Thoracic aorta (tissue), 2 donors: Measurements from ENCODE around the gene E2F4. TPM values are rescaled to one million over a fixed set of nuclear protein-coding genes. Genes with fewer than 3 reads are reported as not detected.

Source experiments
- ATAC-seq: fragments of 150-250 bp; one replicate; pipeline ENCODE4 v1.8.0; 2017; ENCODE audit warnings: low read depth; ENCODE audit not compliant: insufficient number of reproducible peaks, low FRiP score
- DNase-seq: peaks from one replicate; pipeline ENCODE4 v3.0.0-alpha.2; 2020; ENCODE audit warnings: low spot score
- H3K27ac ChIP-seq, 2 donors: fragments of 200-600 bp; sonication (generic); 1 replicate in 1 of 2; 2 replicates in 1 of 2; pipeline ENCODE4 v1.5.1; 2016; ENCODE audit warnings: mild to moderate bottlenecking in 2 of 2, moderate library complexity in 2 of 2
- H3K27me3 ChIP-seq: fragments of 200-600 bp; sonication (generic); replicated peaks from 2 replicates; pipeline ENCODE4 v1.6.0; 2016; ENCODE audit warnings: mild to moderate bottlenecking; ENCODE audit not compliant: insufficient read depth
- H3K36me3 ChIP-seq: fragments of 200-600 bp; sonication (generic); one replicate; pipeline ENCODE4 v1.5.1; 2016
- H3K4me1 ChIP-seq, 2 donors: fragments of 200-600 bp; sonication (generic); 1 replicate in 1 of 2; 2 replicates in 1 of 2; pipeline versions ENCODE4 v1.5.1 to v1.6.0; 2016; ENCODE audit warnings: low read depth in 2 of 2, mild to moderate bottlenecking in 1 of 2; ENCODE audit not compliant: control insufficient read depth in 1 of 2
- H3K4me3 ChIP-seq: fragments of 200-600 bp; sonication (generic); 2 replicates; pipeline ENCODE4 v1.5.1; 2016; ENCODE audit warnings: mild to moderate bottlenecking
- H3K9me3 ChIP-seq: fragments of 200-600 bp; sonication (generic); 2 replicates; pipeline ENCODE4 v1.5.1; 2016
- CTCF ChIP-seq: fragments of 200-600 bp; sonication (generic); IDR thresholded peaks from one replicate; pipeline ENCODE4 v1.5.1; 2019; ENCODE audit warnings: antibody characterized with exemption
- total RNA-seq, 2 donors: library from RNA; depleted of rRNA; stranded (reverse); fragments of >200 nt; gene quantifications; one replicate each; pipeline versions ENCODE4 v1.1.0 to v1.2.3, GENCODE V29; 2016

E2F4 gene, protein sequence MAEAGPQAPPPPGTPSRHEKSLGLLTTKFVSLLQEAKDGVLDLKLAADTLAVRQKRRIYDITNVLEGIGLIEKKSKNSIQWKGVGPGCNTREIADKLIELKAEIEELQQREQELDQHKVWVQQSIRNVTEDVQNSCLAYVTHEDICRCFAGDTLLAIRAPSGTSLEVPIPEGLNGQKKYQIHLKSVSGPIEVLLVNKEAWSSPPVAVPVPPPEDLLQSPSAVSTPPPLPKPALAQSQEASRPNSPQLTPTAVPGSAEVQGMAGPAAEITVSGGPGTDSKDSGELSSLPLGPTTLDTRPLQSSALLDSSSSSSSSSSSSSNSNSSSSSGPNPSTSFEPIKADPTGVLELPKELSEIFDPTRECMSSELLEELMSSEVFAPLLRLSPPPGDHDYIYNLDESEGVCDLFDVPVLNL
- 100 to 1,000 TPM in 1 of 2 donors, 10 to 100 TPM in 1; 96.4 to 120 TPM for total RNA-seq

GRCh38 chr16:67191995-67192681 lies at the start of gene E2F4:
Gene E2F4 (plus strand): TSS chr16:67192155. CDS start chr16:67192228, 73 bp downstream.
- peak; percentile 58 for DNase-seq
- Histone ChIP-seq H3K9me3 (no peaks in the 10 kb centered on the region), H3K4me1 (peaks cover 19 to 28% of the 10 kb centered on the region in 2 donors), H3K4me3 (peak within 1 kb of the TSS; percentile 81), H3K27me3 (no peaks in the 10 kb centered on the region), H3K36me3 (peaks cover 31% of the 10 kb centered on the region), H3K27ac (peak within 1 kb of the TSS; percentile 29 to 49)
- no peak for TF ChIP-seq CTCF
- ATAC-seq: peak; percentile 79

DNA sequence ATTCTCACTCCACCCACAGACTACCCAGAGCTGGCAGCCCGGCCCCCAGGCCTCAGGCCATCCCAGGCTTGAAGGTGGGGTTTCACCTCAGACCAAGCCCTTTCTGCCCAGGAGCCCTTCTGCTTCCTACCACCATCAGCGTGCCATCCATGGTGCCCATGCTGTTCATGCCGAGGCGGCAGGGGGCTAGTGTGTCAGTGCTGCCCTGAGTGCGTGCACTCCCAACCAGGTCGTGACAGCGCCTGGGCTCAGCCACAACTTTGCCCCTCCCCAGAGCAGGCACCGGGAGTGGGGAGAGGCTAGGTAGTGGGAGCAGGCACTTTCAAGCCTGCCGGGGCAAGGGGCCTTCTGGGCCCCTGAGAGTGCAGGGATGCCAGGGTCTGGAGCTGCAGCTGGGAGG lies 49.6 kb upstream of the E2F4 start:
- DNase-seq (no peak), ATAC-seq (no peak)
- Histone ChIP-seq H3K36me3 (peaks cover 75% of the 10 kb centered on the region), H3K27me3 (no peaks in the 10 kb centered on the region), H3K9me3 (no peaks in the 10 kb centered on the region), H3K27ac (no peak overlapping the region), H3K4me1 (no peaks in the 10 kb centered on the region), H3K4me3 (no peak overlapping the region)
- no peak for TF ChIP-seq CTCF

- no peak for TF ChIP-seq CTCF
- peaks cover 57% of the 10 kb centered on the region for H3K36me3 ChIP-seq
Measured at GRCh38 chr16:67144943-67145342, 47.0 kb upstream of the E2F4 start.

DNA sequence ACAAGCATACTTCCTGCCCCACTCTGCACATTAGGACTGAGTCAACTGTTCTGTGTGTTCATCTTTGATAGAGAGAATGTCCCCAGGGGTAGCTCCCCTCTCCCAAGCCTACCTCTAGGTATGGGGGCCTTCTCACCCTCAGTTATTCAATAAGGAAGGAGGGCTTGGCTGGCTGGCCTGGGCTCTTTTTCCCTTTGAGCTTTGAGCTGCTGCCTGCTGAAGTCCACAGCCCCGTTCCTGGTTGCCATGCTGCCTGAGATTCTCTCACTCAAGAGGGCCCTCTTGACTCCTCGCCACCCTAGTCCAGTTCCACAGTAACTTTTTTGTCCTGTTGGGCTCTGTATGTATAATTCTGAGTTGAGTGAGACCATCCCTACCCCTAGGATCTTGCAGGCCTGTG lies 46.2 kb upstream of the E2F4 start:
- ATAC-seq (no peak), DNase-seq (no peak)
- Histone ChIP-seq H3K36me3 (peaks cover 49% of the 10 kb centered on the region), H3K4me3 (no peak overlapping the region), H3K27ac (no peak overlapping the region), H3K27me3 (no peaks in the 10 kb centered on the region), H3K9me3 (no peaks in the 10 kb centered on the region), H3K4me1 (no peaks in the 10 kb centered on the region)
- no peak for TF ChIP-seq CTCF

More at GRCh38 chr16:67144943-67145342, 47.0 kb upstream of the E2F4 start:
- Histone ChIP-seq H3K4me3 (no peak overlapping the region), H3K27ac (no peak overlapping the region), H3K9me3 (no peaks in the 10 kb centered on the region), H3K27me3 (no peaks in the 10 kb centered on the region), H3K4me1 (no peaks in the 10 kb centered on the region)
- no peak for ATAC-seq
- no peak for DNase-seq
